ENCODE data around the gene TWIST1.

DNA sequence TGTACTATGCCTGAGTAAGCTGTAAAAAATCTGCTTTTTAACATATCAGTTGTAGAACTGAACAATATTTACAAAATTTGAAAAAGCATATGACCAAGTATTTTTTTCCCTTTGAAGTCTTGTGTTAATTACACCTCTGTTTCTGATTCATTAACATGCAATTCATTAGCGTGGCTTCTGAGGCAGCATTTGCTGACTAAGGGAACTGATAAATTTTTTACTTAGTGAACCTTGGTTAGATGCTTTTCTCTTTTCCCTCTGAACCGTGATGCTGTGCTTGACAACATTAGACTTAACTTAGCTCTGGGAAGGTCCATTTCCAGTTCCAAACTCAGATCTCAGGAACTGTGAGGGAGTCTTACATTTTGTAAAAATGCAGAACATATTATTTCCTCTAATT is 28.1 kb downstream of the TWIST1 start:
- TF ChIP-seq CTCF (IDR thresholded peaks at IDR 0.05) (no peak), POLR2A (IDR thresholded peaks at IDR 0.05) (no peak), POLR2AphosphoS5 (IDR thresholded peaks at IDR 0.05) (no peak)
